Body of pancreas (tissue), 4 donors: ENCODE results near the gene GPAM.

Experiments used
- CTCF ChIP-seq, 7 experiments: fragments of 450-650 bp in 4 of 7; fragments of 200-600 bp in 3 of 7; sonication (generic) in 3 of 7; IDR thresholded peaks; one replicate each; pipeline ENCODE4 v1.5.1; 2016 to 2019; ENCODE audit warnings: antibody characterized with exemption in 7 of 7
- POLR2A ChIP-seq, 3 donors: fragments of 450-650 bp; IDR thresholded peaks; one replicate each; pipeline ENCODE4 v1.6.1; 2016; ENCODE audit warnings: antibody characterized with exemption in 3 of 3, mild to moderate bottlenecking in 2 of 3

GRCh38 chr10:112160834-112161233 is 22.7 kb downstream of the GPAM start:
- TF ChIP-seq CTCF (IDR thresholded peaks at IDR 0.05) = no peak
- TF ChIP-seq POLR2A (IDR thresholded peaks at IDR 0.05) = no peak
